ENCODE results near the gene ATP9B. TPM values are rescaled to one million over a fixed set of nuclear protein-coding genes. Genes with fewer than 3 reads are reported as not detected.

ATP9B gene
- total RNA-seq, 1 donor from 2014 or later: 33.2 TPM

DNA sequence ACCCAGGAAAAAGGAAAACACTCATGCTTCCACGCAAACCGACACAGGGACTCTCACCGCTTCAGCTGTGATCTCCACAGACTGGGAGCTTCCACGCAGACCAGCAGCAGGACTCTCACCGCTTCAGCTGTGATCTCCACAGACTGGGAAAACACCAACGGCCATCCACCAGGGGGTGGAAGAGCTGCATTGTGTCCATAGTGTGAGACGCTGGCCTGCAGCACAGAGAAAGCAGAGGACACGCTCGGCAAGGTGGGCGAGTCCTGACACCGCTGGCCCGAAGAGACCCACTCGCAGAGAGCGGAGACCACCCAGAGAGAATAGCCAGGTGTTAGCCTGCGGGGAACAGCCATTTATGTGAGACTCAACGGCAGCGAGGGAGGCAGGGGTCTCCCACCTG, 284.1 kb downstream of the ATP9B start:
- Mint-ChIP-seq H3K27ac (no peak overlapping the region), H3K27me3 (ENCODE audit: insufficient read depth, low read depth) (peaks cover 2% of the 10 kb centered on the region), H3K36me3 (peaks cover 12% of the 10 kb centered on the region), H3K9me3 (no peaks in the 10 kb centered on the region), H3K4me1 (no peaks in the 10 kb centered on the region), H3K4me3 (no peak overlapping the region)
- no peaks in the 10 kb centered on the region for H3K79me2 ChIP-seq (ENCODE audit: low read depth)
- H3K4me1 ChIP-seq: no peaks in the 10 kb centered on the region
- H3K9me3 ChIP-seq (ENCODE audit: low read depth): no peaks in the 10 kb centered on the region
- no peaks in the 10 kb centered on the region for H3F3A ChIP-seq (ENCODE audit: low read depth)
- no peak overlapping the region for H3K9ac ChIP-seq
- H3K4me2 ChIP-seq: no peak overlapping the region
- H2AFZ ChIP-seq (replicated peaks): no peak overlapping the region
- H3K27ac ChIP-seq: no peak overlapping the region
- H3K36me3 ChIP-seq: no peaks in the 10 kb centered on the region
- no peak for TF ChIP-seq EZH2phosphoT487 (IDR thresholded peaks at IDR 0.05)
- no peak for TF ChIP-seq EZH2 (IDR thresholded peaks at IDR 0.05)
- TF ChIP-seq, protein P1, sequence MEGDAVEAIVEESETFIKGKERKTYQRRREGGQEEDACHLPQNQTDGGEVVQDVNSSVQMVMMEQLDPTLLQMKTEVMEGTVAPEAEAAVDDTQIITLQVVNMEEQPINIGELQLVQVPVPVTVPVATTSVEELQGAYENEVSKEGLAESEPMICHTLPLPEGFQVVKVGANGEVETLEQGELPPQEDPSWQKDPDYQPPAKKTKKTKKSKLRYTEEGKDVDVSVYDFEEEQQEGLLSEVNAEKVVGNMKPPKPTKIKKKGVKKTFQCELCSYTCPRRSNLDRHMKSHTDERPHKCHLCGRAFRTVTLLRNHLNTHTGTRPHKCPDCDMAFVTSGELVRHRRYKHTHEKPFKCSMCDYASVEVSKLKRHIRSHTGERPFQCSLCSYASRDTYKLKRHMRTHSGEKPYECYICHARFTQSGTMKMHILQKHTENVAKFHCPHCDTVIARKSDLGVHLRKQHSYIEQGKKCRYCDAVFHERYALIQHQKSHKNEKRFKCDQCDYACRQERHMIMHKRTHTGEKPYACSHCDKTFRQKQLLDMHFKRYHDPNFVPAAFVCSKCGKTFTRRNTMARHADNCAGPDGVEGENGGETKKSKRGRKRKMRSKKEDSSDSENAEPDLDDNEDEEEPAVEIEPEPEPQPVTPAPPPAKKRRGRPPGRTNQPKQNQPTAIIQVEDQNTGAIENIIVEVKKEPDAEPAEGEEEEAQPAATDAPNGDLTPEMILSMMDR (IDR thresholded peaks at IDR 0.05): peak; percentile 51
- peak; percentile 53 for DNase-seq (ENCODE audit: low spot score)
- H3K27me3 ChIP-seq: no peaks in the 10 kb centered on the region
- no peak overlapping the region for H3K4me3 ChIP-seq
- H4K20me1 ChIP-seq (ENCODE audit: low read depth): no peaks in the 10 kb centered on the region

DNA sequence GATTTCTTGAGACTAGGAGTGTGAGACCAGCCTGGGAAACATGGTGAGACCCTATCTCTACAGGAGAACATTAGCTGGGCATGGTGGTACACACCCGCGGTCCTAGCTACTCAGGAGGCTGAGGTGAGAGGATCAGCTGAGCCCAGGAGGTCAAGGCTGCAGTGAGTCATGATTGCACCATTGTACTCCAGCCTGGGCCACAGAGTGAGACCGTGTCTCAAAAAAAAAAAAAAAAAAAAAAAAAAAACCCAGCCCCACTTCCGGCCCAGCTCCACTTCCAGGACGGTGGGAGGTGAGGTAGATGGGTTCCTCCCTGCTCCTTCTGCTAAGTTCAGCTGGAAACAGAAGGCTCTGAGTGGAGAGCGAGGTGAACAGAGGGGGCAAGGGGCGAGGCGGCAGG, 285.2 kb downstream of the ATP9B start:
- Histone ChIP-seq H3K36me3 (no peaks in the 10 kb centered on the region), H3K27ac (no peak overlapping the region), H2AFZ (replicated peaks) (no peak overlapping the region), H3K4me2 (no peak overlapping the region), H3K4me1 (no peaks in the 10 kb centered on the region), H3K27me3 (no peaks in the 10 kb centered on the region), H3K9me3 (ENCODE audit: low read depth) (no peaks in the 10 kb centered on the region), H3K9ac (no peak overlapping the region), H3K79me2 (ENCODE audit: low read depth) (no peaks in the 10 kb centered on the region), H4K20me1 (ENCODE audit: low read depth) (no peaks in the 10 kb centered on the region), H3F3A (ENCODE audit: low read depth) (no peaks in the 10 kb centered on the region), H3K4me3 (no peak overlapping the region)
- no peak for DNase-seq (ENCODE audit: low spot score)
- Mint-ChIP-seq H3K36me3 (peaks cover 12% of the 10 kb centered on the region), H3K4me1 (no peaks in the 10 kb centered on the region), H3K27me3 (ENCODE audit: insufficient read depth, low read depth) (peaks cover 6% of the 10 kb centered on the region), H3K4me3 (no peak overlapping the region), H3K27ac (no peak overlapping the region), H3K9me3 (no peaks in the 10 kb centered on the region)
- TF ChIP-seq, protein P1 (IDR thresholded peaks at IDR 0.05): no peak
- TF ChIP-seq EZH2phosphoT487 (IDR thresholded peaks at IDR 0.05) (no peak), EZH2 (IDR thresholded peaks at IDR 0.05) (no peak)

DNA sequence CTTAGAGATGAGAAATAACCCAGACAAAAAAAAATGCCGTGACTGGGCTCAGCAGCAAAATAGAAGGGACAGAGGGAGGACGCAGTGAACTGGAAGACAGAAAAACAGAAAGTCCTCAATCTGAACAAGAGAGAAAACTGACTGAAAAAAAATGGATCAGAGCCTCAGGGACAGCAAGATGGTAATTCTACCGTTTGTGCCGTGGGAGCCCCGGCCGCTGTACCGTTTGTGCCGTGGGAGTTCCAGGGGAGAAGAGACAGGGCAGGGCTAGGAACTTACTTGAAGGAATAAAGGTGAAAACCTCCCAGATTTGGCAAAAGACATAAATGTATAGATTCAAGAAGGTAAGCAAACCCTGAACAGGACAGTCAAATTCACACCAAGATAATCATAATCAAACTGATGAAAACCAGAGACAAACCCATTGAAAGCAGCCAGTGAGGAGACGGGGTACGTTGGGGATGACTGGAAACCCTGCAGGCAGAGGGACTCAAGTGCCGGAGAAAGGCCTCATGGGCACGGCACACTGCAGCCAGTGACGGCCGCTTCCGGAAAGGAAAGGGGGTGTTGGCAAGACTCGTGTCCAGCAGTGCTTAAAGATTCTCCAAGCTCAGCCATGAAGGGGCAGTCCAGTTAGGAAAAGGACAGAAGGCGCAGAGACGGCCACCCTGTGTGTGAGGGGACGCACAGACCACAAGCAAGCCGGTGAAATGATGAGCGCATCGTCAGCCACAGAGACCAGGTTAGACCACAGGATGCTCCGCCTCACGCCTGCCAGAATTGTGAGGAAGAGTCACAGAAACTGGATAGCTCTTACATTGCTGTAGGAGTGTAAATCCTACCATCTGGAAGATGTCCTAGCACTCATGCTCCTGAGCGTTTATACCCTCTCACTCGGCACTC, 286.5 kb downstream of the ATP9B start:
- no peak overlapping the region for H3K27ac Mint-ChIP-seq

More for the DNA sequence above, 286.5 kb downstream of the ATP9B start:
- Histone ChIP-seq H2AFZ (replicated peaks) (no peak overlapping the region), H3F3A (ENCODE audit: low read depth) (no peaks in the 10 kb centered on the region), H3K27me3 (no peaks in the 10 kb centered on the region), H3K9ac (no peak overlapping the region), H3K4me2 (no peak overlapping the region), H3K4me1 (no peaks in the 10 kb centered on the region), H3K9me3 (ENCODE audit: low read depth) (no peaks in the 10 kb centered on the region), H3K36me3 (no peaks in the 10 kb centered on the region), H4K20me1 (ENCODE audit: low read depth) (no peaks in the 10 kb centered on the region), H3K4me3 (no peak overlapping the region), H3K79me2 (ENCODE audit: low read depth) (no peaks in the 10 kb centered on the region), H3K27ac (no peak overlapping the region)
- no peak overlapping the region for H3K4me3 Mint-ChIP-seq
- TF ChIP-seq, protein P1 (IDR thresholded peaks at IDR 0.05): no peak
- no peak for TF ChIP-seq EZH2 (IDR thresholded peaks at IDR 0.05)
- no peak for TF ChIP-seq EZH2phosphoT487 (IDR thresholded peaks at IDR 0.05)
- H3K27me3 Mint-ChIP-seq (ENCODE audit: insufficient read depth, low read depth): peaks cover 5% of the 10 kb centered on the region
- no peaks in the 10 kb centered on the region for H3K9me3 Mint-ChIP-seq
- DNase-seq (ENCODE audit: low spot score): no peak
- H3K36me3 Mint-ChIP-seq: peaks cover 19% of the 10 kb centered on the region
- H3K4me1 Mint-ChIP-seq: no peaks in the 10 kb centered on the region
